ENCODE data around the gene CCDC146.
"Not testable (repeated sequence)": the region's sequence is repeated elsewhere in the genome, so short reads cannot be mapped to it uniquely, and the experiment has no call there.

The CCDC146 gene, protein sequence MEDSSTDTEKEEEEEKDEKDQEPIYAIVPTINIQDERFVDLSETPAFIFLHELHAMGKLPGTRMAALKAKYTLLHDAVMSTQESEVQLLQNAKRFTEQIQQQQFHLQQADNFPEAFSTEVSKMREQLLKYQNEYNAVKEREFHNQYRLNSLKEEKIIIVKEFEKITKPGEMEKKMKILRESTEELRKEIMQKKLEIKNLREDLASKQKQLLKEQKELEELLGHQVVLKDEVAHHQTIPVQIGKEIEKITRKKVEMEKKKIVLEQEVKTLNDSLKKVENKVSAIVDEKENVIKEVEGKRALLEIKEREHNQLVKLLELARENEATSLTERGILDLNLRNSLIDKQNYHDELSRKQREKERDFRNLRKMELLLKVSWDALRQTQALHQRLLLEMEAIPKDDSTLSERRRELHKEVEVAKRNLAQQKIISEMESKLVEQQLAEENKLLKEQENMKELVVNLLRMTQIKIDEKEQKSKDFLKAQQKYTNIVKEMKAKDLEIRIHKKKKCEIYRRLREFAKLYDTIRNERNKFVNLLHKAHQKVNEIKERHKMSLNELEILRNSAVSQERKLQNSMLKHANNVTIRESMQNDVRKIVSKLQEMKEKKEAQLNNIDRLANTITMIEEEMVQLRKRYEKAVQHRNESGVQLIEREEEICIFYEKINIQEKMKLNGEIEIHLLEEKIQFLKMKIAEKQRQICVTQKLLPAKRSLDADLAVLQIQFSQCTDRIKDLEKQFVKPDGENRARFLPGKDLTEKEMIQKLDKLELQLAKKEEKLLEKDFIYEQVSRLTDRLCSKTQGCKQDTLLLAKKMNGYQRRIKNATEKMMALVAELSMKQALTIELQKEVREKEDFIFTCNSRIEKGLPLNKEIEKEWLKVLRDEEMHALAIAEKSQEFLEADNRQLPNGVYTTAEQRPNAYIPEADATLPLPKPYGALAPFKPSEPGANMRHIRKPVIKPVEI

DNA sequence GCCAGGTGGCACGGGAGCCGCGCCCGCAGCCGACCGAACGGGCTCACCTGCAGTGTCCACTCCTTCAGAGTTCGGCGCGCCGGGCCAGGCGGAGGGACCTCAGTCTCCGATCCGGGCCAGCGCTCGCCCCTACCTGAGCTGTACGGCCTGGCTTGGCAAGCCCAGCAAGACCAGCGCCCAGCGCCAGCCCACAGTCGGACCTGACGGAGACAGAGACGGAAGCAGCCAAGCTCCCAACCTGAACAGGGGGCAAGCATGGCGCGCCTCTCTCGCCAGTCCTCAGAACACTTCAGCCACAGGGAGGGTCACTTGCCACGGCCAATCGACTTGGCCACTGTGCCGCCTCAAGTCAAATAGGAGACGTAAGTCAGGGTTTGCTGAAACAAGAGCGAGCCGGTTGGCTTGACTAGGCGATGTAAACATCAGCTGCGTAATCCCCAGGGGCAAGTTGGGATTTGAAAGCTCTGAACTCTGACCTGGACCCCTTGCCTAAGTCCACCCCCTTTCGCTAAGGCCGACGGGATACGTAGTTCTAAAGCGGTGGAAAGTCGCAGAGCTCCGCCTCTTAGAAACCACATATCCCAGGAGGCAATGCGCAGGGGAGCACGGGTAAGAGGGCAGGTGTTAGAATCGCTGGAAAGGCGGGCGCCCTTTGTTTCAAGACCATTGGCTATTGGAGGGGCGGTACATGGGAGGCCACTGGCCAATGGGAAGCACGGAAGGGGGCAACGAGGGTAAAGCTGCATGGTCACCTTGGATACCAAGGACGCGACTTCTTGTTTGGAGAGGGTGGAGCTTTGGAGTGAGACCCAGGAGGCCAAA, at the start of gene CCDC146:
CCDC146 (plus strand) TSS at position 756 of the 822 bp plus-strand sequence. CDS start 45,054 bp downstream, outside the sequence.
- peak; percentile 91 for DNase-seq

DNA sequence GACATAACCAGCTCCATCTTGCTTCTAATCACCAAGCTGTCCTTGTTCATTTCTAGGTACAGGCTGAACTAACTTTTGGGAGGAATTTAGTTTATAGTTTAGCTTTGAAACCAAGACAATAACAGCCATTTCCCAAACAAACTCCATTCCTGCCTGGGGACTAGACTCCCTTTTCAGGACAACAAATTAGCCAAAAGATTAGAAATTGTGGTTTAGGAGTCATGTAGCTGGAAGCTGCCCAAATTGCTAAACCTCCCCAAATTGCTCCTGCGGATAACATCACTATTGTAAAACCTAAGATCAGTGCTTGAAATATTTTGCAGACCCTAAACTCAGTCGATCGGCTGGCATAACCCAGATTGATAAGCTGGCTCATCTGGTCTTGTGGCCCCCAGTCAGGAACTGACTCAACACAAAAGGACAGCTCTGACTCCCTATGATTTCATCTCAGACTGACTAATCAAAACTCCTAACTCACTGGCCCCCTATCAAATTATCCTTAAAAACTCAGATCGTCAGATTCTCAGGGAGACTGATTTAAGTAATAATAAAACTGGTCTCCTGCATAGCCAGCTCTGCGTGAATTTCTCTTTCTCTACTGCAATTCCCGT, 47.5 kb upstream of the CCDC146 start:
- not testable (repeated sequence) for DNase-seq

DNA sequence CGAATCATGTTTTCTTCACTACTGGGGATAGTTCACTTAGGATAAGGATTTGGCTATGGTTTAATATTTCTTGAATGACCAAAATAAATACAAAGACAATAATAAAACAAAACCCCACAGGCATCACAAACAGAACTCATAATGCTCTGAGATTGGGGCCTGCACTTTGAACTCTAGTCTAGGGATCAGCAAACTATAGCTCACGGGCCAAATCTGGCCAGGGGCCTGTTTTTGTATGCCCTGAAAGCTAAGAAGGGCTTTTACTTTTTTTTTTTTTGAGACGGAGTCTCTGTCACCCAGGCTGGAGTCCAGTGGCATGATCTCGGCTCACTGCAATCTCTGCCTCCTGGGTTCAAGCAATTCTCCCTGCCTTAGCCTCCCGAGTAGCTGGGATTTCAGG, 45.4 kb upstream of the CCDC146 start:
- not testable (repeated sequence) for DNase-seq

DNA sequence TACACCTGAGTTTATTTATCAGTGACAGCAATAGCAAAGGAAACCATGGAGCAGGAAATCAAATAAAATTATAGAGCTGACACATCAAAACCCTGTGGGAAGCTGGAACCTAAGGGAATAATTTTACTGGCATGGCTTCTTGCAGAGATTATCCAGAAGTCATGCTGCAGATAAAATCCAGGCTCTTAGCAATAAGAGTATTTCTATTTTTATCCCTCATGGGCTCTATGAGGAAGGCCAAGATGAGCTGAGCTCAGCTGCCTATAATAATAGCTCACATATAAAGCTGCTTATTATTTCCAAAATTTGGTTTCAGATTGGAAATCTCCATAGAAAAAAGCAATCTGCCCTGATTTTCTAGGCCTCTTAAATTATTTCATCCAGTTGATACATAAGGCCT, 43.3 kb upstream of the CCDC146 start:
- DNase-seq = not testable (repeated sequence)

DNA sequence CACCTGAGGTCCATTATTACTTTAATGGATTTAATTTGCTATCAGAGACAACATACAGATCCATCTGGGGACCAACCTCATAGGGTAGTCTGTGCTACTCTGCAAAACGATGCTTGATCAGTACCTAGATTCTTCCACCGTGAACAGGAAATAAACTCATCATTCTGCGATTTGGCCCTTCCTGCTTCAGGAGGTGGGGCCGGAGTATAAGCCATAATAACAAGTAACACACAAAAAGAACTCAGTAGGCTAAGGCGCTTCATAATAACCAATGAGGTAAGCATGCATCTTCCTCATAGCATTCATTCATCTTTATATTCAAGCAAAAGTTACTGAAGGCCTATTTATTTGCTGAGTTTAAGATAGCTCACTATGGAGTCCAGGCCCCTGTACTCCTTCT, 42.8 kb upstream of the CCDC146 start:
- DNase-seq = not testable (repeated sequence)

DNA sequence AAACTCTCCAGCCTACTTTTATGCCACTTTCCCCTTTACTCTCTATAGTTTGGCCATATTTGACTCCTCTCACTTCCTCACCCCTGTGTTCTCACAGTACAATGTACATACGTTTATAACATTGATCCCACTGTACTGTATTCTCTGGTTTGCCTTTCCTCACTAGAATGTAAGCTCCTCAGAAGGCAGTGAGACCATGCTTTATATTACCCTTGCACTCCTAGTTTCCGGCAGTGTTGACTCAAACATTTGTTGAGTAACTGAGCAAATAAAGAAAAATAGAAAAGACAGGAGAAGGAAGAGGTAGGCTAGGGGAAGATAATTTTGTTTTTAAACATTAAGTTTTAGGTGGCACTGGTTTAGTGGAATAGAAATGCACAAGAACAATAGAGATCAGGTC, 42.2 kb upstream of the CCDC146 start:
- DNase-seq = not testable (repeated sequence)

DNA sequence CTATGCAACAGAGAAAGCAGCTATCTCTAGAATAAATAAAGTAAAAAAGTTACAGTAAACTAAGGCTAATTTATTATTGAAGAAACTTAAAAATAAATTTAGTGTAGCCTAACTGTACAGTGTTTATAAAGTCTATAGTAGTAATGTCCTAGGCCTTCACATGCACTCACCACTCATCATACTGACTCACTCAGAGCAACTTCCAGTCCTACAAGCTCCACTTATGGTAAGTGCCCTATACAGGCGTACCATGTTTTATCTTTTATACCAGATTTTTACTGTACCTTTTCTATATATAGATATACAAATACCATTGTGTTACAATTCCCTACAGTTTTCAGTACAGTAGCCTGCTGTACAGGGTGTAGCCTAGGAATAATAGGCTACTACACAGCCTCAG, 40.2 kb upstream of the CCDC146 start:
- DNase-seq = not testable (repeated sequence)

DNA sequence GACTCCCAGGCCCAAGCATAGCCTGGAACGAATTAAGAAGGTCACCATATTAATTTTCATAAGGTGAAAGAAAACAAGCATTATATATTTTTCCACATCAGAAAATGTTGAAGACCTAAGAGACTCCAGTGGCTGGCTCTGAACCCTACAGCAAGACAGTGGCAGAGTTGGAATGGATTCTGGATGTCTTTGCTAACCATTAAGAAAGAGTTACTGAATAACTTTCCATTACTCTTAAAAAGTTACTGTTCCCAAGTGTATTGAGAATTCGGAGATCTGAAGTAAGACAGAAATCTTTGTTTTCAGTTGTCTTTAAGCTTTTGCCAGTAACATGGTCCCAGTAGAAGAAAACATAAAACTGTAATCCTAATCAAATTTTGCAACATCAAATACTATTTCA, 30.1 kb upstream of the CCDC146 start:
- not testable (repeated sequence) for DNase-seq

DNA sequence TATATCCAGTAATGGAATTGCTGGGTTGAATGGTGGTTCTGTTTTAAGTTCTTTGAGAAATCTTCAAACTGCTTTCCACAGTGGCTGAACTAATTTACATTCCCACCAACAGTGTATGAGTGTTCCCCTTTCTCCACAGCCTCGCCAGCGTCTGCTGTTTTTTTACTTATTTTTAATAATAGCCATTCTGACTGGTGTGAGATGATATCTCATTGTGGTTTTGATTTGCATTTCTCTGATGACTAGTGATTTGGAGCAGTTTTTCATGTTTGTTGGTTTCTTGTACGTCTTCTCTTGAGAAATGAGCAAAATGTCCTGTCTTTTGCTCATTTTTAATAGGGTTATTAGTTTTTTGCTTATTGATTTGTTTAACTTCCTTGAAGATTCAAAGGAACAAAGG, 21.9 kb upstream of the CCDC146 start:
- not testable (repeated sequence) for DNase-seq

DNA sequence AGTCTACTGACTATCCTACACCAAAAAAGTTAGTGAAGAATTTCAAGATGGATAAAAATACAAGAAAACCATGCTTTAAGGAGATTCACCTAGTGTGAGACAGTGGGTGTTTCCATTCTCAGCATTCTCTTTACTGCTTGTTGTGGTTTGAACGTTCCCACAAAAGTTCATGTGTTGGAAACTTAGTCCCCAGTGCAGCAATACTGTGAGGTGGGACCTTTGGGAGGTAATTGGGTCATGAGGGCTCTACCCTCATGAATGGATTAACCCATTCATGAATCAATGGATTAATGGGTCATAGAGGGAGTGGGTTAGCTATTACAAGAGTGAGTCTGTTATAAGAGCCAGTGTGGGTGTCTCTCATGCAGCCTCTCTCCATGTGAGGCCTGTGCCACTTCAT, 21.2 kb upstream of the CCDC146 start:
- not testable (repeated sequence) for DNase-seq

DNA sequence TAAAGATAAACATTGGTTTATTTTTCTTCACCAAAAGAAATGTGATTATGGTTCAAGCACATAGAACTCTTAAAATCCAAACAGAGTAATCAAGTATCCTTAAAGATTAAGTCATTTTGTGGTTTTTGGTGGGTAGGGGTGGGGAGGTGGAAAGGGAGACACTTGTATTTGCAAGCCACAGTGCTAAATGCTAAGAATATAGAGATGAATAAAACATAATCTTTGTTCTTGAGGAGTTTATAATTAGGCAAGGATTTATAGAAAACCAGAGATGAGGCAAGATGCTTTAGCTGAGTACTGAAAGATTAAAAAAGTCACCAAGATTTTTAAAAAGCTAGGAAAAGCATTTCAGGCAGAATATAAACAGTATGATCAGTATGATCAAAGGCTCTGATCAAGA, 19.7 kb upstream of the CCDC146 start:
- not testable (repeated sequence) for DNase-seq

DNA sequence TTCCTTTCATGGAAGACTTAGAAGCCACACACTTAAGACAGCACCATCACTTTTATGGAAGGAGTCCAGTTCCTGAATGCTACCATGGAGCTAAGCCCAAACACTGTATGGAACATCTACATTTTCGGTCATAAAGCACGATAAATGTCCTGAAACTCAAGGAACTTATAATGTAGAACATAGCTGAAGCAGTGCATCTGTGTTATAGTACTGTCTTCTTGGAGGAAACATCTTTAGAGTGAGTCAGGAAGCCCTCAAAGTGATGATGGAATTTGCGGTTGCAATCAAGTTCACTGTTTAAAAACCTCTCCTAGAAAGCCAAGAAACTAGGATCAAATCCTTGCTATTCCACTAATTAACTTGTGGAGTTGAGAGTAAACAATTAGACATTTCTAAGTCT, 16.5 kb upstream of the CCDC146 start:
- not testable (repeated sequence) for DNase-seq

DNA sequence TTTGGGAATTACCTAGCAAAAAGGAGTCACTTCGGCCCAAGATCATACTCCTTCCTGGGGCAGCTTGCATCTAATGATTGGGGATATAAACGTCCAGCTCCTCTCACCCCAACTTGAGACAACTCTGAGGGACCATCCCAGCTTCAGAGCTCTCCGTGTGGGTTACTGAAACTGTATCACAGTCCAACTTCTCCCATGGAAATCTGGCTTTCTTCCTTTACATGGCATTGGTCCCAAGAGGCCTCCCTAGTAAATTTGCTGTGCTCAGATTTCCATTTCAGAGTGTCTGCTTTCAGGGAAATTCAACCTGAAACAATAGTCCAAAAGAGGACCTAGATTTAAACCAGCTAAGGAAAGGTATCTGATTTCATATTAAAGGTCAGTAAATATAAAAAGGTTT, 14.8 kb upstream of the CCDC146 start:
- not testable (repeated sequence) for DNase-seq

DNA sequence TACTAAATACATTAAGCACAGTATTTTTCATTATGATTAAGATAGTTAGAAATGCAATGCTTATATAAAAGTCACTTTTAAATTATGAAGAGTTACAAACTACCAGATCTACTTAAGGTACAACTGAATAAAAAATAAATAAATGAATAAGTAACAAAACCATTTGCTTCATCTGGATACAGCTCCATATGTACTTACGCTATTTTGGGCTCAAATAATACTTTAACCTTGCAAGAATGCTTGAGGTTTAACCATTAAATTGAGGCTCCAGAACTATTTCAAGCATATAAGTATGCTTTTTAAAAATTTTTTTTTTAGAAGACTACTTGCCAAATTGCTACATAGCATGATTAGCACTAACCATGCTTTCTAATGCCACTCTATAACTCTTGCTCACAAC, 14.1 kb upstream of the CCDC146 start:
- DNase-seq = not testable (repeated sequence)

DNA sequence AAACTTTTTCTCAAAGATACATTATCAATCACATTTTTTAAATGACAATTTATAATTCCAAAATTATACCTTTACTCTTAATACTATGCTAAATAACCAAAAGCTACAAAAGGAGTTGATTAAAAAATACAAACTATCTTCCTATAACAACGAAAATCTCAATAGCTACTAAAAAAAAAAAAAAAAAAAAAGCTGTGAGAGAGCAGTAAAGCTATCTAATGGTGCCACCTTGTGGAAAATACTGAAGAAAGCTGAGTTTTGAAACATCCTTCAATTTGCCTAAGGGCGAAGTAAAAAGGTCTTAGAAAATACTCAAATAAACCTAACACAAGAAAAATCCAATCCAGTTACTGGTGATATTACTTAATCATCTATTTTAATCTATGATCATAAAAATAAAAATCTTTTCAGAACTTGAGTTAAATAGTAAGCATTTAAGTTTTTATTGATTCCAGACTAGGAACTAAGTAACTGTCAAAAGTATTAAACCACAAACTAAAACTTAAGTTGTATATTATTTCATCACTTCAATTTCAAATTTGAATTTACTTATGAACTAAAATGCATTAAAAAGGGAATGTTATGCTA, 9.6 kb upstream of the CCDC146 start:
- DNase-seq = not testable (repeated sequence)

DNA sequence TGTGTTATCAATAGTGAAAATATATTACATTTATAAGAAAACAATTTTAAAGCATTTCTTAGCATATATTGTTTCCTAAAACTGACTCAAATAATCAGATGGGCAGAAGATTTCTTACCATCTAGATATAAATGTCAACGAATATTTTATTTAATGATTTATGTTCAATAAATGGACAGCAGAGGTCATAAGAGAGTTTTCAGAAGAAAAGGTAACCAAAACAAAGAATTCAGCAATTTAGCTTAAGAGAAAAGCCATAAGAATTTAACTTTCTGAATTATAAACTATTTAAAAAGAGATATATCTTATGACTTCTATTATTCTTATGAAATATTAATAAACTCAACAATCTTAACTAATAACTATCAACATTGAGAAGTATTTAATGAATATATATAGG, 3.1 kb downstream of the CCDC146 start:
- not testable (repeated sequence) for DNase-seq

DNA sequence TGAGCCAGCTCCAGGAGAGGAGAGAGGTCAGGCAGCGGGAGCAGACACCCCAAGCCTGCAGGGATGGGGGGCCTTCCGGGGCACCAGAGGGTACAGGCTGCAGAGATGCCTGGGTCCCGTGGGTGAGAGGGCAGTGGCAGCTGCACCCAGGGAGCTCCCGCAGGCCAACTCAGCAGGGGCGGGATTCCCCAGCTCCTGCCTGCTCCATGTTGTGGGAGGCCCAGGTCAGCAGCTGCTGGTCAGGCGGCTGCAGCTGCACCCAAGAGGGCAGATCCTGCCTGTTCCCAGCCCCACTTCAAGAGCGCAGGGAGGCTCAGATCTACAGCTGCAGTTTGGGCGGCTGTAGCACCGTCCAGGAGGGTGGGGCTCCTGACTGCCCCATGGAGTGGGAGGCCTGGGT, 4.6 kb downstream of the CCDC146 start:
- not testable (repeated sequence) for DNase-seq

DNA sequence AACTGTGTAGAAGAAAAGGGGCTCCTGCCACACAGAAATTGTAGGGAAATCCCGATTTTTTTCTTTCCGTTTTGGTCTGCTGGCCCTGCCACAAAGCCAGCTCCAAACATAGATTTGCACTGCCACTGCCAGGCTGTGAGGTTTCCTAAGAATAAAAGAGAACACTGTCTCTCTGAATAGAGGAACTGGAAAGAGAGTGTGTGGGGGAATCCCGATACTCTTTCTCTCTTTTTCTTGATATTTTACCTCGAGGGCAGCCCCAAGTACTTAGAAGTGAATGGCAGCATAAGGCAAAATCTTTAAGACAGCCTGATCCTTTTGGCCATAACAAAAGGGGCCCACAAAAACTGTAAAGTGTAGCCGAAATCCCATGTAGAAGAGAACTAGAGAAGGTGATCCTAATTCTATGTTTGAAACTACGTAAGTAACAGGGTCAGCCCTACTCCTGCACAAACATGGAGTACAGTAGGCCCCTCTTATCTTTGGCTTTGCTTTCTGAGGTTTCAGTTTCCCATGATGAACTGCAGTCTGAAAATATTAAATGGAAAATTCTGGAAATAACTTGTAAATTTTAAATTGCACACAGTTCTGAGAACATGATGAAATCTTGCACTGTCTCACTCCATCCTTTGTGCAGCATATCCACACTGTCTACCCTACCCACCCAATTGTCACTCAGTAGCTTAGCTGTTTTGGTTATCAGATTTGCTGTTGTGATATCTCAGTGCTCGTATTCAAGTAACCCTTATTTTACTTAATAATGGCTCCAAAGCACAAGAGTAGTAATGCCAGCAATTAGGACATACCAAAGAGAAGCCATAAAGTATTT, 6.4 kb downstream of the CCDC146 start:
- not testable (repeated sequence) for DNase-seq

DNA sequence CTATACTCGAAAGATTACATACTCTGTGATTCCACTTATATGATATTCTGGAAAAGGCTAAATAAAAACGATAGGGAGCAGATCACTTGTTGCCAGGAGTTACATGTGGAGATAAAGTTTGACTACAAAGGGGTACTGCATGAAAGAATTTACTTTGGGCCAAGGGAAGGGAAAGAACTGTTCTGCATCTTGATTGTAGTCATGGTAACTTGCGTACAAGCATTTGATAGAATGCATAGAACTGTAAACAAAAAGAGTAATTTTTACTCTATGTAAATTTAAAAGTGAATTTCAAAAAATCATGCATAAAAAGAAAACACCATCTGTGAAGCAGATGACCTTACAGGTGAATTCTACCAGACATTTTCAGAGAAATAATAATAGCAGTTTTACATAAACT, 9.4 kb downstream of the CCDC146 start:
- not testable (repeated sequence) for DNase-seq

DNA sequence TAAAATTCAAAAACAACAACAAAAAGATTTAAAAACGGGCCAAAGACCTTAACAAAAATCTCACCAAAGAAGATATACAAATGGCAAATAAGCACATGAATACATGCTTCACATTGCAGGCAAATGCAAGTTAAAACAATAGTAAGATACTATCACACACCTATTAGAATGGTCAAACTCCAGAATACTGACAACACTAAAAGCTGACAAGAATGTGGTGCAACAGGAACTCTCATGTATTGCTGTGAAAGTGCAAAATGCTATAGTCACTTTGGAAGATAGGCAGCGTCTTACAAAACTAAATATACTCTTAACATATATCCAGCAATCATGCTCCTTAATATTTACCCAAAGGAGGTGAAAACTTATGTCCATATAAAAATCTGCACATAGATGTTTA, 16.3 kb downstream of the CCDC146 start:
- DNase-seq = not testable (repeated sequence)

DNA sequence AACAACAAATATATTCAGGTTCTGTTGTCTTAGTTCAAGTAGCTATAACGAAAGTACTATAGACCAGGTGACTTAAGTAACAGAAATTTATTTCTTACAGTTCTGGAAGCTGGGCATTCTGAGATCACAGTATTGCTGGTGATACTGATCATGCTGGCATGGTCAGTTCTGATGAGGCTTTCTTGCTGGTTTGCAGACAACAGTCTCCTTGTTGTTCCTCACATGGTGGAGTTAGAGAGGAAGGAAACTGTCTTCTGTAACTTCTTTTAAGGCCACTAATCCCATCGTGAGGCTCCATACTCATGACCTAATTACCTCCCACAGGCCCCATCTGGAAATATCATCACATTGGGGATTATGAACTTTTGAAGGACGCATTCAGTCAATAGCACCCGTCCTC, 17.9 kb downstream of the CCDC146 start:
- DNase-seq = not testable (repeated sequence)
